Peyer's patch (tissue), 4 donors: ENCODE measurements around the gene KIFBP.

ENCODE experiments used
- POLR2A ChIP-seq, 2 donors: fragments of 450-650 bp; IDR thresholded peaks; one replicate each; pipeline ENCODE4 v1.5.1; 2017; ENCODE audit warnings: antibody characterized with exemption in 2 of 2, mild to moderate bottlenecking in 2 of 2, moderate library complexity in 2 of 2
- TF ChIP-seq, protein P1 (sequence below), 6 experiments: fragments of 450-650 bp in 4 of 6; fragments of 200-600 bp in 2 of 6; sonication (generic) in 1 of 6; IDR thresholded peaks; one replicate each; pipeline ENCODE4 v1.5.1; 2017 to 2019; ENCODE audit warnings: antibody characterized with exemption in 6 of 6, mild to moderate bottlenecking in 3 of 6, moderate library complexity in 1 of 6

DNA sequence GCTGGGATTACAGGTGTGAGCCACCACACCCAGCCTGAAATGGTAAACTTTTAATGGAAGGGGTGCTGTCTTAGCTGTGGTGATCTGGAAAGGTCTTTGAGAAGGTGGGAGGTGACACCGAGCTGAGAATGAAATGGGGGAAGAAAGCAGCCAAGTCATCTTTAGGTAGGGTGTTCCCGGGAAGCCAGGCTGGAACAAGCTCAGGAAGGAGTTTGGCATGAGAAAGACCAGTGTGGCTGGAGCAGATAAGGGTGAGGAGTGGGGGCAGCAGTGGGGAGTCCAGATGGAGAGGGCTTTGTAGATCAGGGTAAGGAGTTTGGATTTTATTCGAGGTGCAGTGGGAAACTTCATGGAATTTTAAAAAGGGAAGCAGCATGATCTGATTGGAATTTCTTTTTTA lies 30.0 kb downstream of the KIFBP start:
- TF ChIP-seq POLR2A (IDR thresholded peaks at IDR 0.05): no peak
- TF ChIP-seq, protein P1, sequence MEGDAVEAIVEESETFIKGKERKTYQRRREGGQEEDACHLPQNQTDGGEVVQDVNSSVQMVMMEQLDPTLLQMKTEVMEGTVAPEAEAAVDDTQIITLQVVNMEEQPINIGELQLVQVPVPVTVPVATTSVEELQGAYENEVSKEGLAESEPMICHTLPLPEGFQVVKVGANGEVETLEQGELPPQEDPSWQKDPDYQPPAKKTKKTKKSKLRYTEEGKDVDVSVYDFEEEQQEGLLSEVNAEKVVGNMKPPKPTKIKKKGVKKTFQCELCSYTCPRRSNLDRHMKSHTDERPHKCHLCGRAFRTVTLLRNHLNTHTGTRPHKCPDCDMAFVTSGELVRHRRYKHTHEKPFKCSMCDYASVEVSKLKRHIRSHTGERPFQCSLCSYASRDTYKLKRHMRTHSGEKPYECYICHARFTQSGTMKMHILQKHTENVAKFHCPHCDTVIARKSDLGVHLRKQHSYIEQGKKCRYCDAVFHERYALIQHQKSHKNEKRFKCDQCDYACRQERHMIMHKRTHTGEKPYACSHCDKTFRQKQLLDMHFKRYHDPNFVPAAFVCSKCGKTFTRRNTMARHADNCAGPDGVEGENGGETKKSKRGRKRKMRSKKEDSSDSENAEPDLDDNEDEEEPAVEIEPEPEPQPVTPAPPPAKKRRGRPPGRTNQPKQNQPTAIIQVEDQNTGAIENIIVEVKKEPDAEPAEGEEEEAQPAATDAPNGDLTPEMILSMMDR (IDR thresholded peaks at IDR 0.05): no peak
